GM18526 (cell line): ENCODE data around the gene TBC1D22A.

Experiments
- POLR2A ChIP-seq: IDR thresholded peaks from 3 replicates; pipeline ENCODE4 v1.6.1; 2011; ENCODE audit not compliant: insufficient read length; ENCODE audit errors: extremely low read depth

TBC1D22A gene

GRCh38 chr22:47054231-47055072, 292.0 kb downstream of the TBC1D22A start:
- TF ChIP-seq POLR2A, result no peak

GRCh38 chr22:47055073-47055355, 292.6 kb downstream of the TBC1D22A start:
- TF ChIP-seq POLR2A, result no peak

GRCh38 chr22:47055461-47055860, 293.0 kb downstream of the TBC1D22A start:
- TF ChIP-seq POLR2A, result no peak

GRCh38 chr22:47055921-47056320, 293.5 kb downstream of the TBC1D22A start:
- no peak for TF ChIP-seq POLR2A

GRCh38 chr22:47056361-47056760, 293.9 kb downstream of the TBC1D22A start:
- TF ChIP-seq POLR2A, result no peak

- TF ChIP-seq POLR2A, result no peak
These were observed 294.5 kb downstream of the TBC1D22A start for GRCh38 chr22:47056776-47057470.

GRCh38 chr22:47057916-47058585, 295.6 kb downstream of the TBC1D22A start:
- no peak for TF ChIP-seq POLR2A

- no peak for TF ChIP-seq POLR2A
These were observed 296.6 kb downstream of the TBC1D22A start for GRCh38 chr22:47059076-47059475.

- no peak for TF ChIP-seq POLR2A
These were observed 297.3 kb downstream of the TBC1D22A start for GRCh38 chr22:47059701-47060161.

- no peak for TF ChIP-seq POLR2A
These were observed 298.3 kb downstream of the TBC1D22A start for GRCh38 chr22:47060718-47061117.

GRCh38 chr22:47061226-47061625, 298.8 kb downstream of the TBC1D22A start:
- TF ChIP-seq POLR2A, result no peak

- TF ChIP-seq POLR2A, result no peak
These were observed 299.7 kb downstream of the TBC1D22A start for GRCh38 chr22:47062126-47062525.

- no peak for TF ChIP-seq POLR2A
These were observed 300.6 kb downstream of the TBC1D22A start for GRCh38 chr22:47063071-47063509.

GRCh38 chr22:47063606-47064005, 301.2 kb downstream of the TBC1D22A start:
- no peak for TF ChIP-seq POLR2A

- no peak for TF ChIP-seq POLR2A
These were observed 301.6 kb downstream of the TBC1D22A start for GRCh38 chr22:47064016-47064415.

GRCh38 chr22:47064416-47064815, 302.0 kb downstream of the TBC1D22A start:
- no peak for TF ChIP-seq POLR2A
